ENCODE data around the gene ALDH9A1. TPM values are rescaled to one million over a fixed set of nuclear protein-coding genes. Genes with fewer than 3 reads are reported as not detected.
A peak's percentile ranks its signal among the peaks of the same experiment; 100 is the strongest.

ALDH9A1 gene
- total RNA-seq, 1 donor from 2014 or later = 68.2 TPM

- Histone ChIP-seq H3K9ac (ENCODE audit: low read length) (peak overlapping the region; percentile 67), H3K4me1 (ENCODE audit: insufficient read depth, low read length) (peaks cover 18% of the 10 kb centered on the region), H3K79me2 (ENCODE audit: insufficient read depth, low read length) (peaks cover 41% of the 10 kb centered on the region), H3K4me2 (ENCODE audit: low read length) (peak overlapping the region; percentile 96), H3K36me3 (ENCODE audit: insufficient read depth, low read length) (peaks cover 2% of the 10 kb centered on the region), H3K9me3 (ENCODE audit: insufficient read depth, low read depth, low read length) (no peaks in the 10 kb centered on the region), H3K4me3 (ENCODE audit: insufficient read depth, low read depth, low read length) (peak overlapping the region; percentile 98), H4K20me1 (ENCODE audit: insufficient read depth, low read length) (peaks cover 26% of the 10 kb centered on the region), H3K27me3 (ENCODE audit: insufficient read depth, low read length) (peaks cover 3% of the 10 kb centered on the region), H3K27ac (ENCODE audit: low read depth, low read length) (peak overlapping the region; percentile 69), H2AFZ (ENCODE audit: low read depth, low read length) (no peak overlapping the region)
- Mint-ChIP-seq H3K9me3 (ENCODE audit: unreplicated experiment) (no peaks in the 10 kb centered on the region), H3K36me3 (ENCODE audit: low read depth, unreplicated experiment) (peaks cover 7% of the 10 kb centered on the region), H3K4me3 (ENCODE audit: unreplicated experiment) (peak overlapping the region; percentile 99), H3K27me3 (ENCODE audit: low read depth, unreplicated experiment) (no peaks in the 10 kb centered on the region), H3K27ac (ENCODE audit: unreplicated experiment) (peak overlapping the region; percentile 93), H3K4me1 (ENCODE audit: low read depth, unreplicated experiment) (peaks cover 3% of the 10 kb centered on the region)
- DNase-seq (ENCODE audit: low read depth) (peak; percentile 91), FAIRE-seq (no peak)
- TF ChIP-seq CTCF (IDR thresholded peaks at IDR 0.05; ENCODE audit: insufficient read depth, low read depth, low read length) (no peak), EZH2 (IDR thresholded peaks at IDR 0.05; ENCODE audit: insufficient read depth, low read length) (no peak)
Observed at GRCh38 chr1:165696625-165697100, 1.7 kb downstream of the ALDH9A1 start.

- Histone ChIP-seq H3K36me3 (ENCODE audit: insufficient read depth, low read length) (peaks cover 2% of the 10 kb centered on the region), H2AFZ (ENCODE audit: low read depth, low read length) (no peak overlapping the region), H3K4me3 (ENCODE audit: insufficient read depth, low read depth, low read length) (no peak overlapping the region), H3K27ac (ENCODE audit: low read depth, low read length) (no peak overlapping the region), H3K79me2 (ENCODE audit: insufficient read depth, low read length) (peaks cover 56% of the 10 kb centered on the region), H3K9ac (ENCODE audit: low read length) (no peak overlapping the region), H3K4me1 (ENCODE audit: insufficient read depth, low read length) (peaks cover 18% of the 10 kb centered on the region), H4K20me1 (ENCODE audit: insufficient read depth, low read length) (peaks cover 26% of the 10 kb centered on the region), H3K9me3 (ENCODE audit: insufficient read depth, low read depth, low read length) (no peaks in the 10 kb centered on the region), H3K4me2 (ENCODE audit: low read length) (no peak overlapping the region), H3K27me3 (ENCODE audit: insufficient read depth, low read length) (no peaks in the 10 kb centered on the region)
- FAIRE-seq (no peak), DNase-seq (ENCODE audit: low read depth) (no peak)
- H3K4me1 Mint-ChIP-seq (ENCODE audit: low read depth, unreplicated experiment) = peaks cover 3% of the 10 kb centered on the region
- H3K4me3 Mint-ChIP-seq (ENCODE audit: unreplicated experiment) = no peak overlapping the region
- peaks cover 19% of the 10 kb centered on the region for H3K36me3 Mint-ChIP-seq (ENCODE audit: low read depth, unreplicated experiment)
- H3K27ac Mint-ChIP-seq (ENCODE audit: unreplicated experiment) = no peak overlapping the region
- no peaks in the 10 kb centered on the region for H3K27me3 Mint-ChIP-seq (ENCODE audit: low read depth, unreplicated experiment)
- no peaks in the 10 kb centered on the region for H3K9me3 Mint-ChIP-seq (ENCODE audit: unreplicated experiment)
- no peak for TF ChIP-seq CTCF (IDR thresholded peaks at IDR 0.05; ENCODE audit: insufficient read depth, low read depth, low read length)
- no peak for TF ChIP-seq EZH2 (IDR thresholded peaks at IDR 0.05; ENCODE audit: insufficient read depth, low read length)
Observed at GRCh38 chr1:165695031-165695430, 3.3 kb downstream of the ALDH9A1 start.

- Histone ChIP-seq H3K27ac (ENCODE audit: low read depth, low read length) (no peak overlapping the region), H3K4me3 (ENCODE audit: insufficient read depth, low read depth, low read length) (no peak overlapping the region), H4K20me1 (ENCODE audit: insufficient read depth, low read length) (peaks cover 37% of the 10 kb centered on the region), H3K9ac (ENCODE audit: low read length) (no peak overlapping the region), H3K9me3 (ENCODE audit: insufficient read depth, low read depth, low read length) (no peaks in the 10 kb centered on the region), H3K79me2 (ENCODE audit: insufficient read depth, low read length) (peaks cover 84% of the 10 kb centered on the region), H3K27me3 (ENCODE audit: insufficient read depth, low read length) (no peaks in the 10 kb centered on the region), H2AFZ (ENCODE audit: low read depth, low read length) (no peak overlapping the region), H3K36me3 (ENCODE audit: insufficient read depth, low read length) (peaks cover 3% of the 10 kb centered on the region), H3K4me1 (ENCODE audit: insufficient read depth, low read length) (no peaks in the 10 kb centered on the region), H3K4me2 (ENCODE audit: low read length) (no peak overlapping the region)
- Mint-ChIP-seq H3K9me3 (ENCODE audit: unreplicated experiment) (peaks cover 5% of the 10 kb centered on the region), H3K27me3 (ENCODE audit: low read depth, unreplicated experiment) (no peaks in the 10 kb centered on the region), H3K36me3 (ENCODE audit: low read depth, unreplicated experiment) (peaks cover 35% of the 10 kb centered on the region), H3K4me1 (ENCODE audit: low read depth, unreplicated experiment) (no peaks in the 10 kb centered on the region), H3K27ac (ENCODE audit: unreplicated experiment) (no peak overlapping the region), H3K4me3 (ENCODE audit: unreplicated experiment) (no peak overlapping the region)
- no peak for DNase-seq (ENCODE audit: low read depth)
- TF ChIP-seq EZH2 (IDR thresholded peaks at IDR 0.05; ENCODE audit: insufficient read depth, low read length) (no peak), CTCF (IDR thresholded peaks at IDR 0.05; ENCODE audit: insufficient read depth, low read depth, low read length) (no peak)
- no peak for FAIRE-seq
Observed at GRCh38 chr1:165688046-165688445, 10.3 kb downstream of the ALDH9A1 start.

All from astrocyte (in vitro differentiated cells and primary cell).